Adrenal gland (tissue), 5 donors: ENCODE data around the gene AIFM2.

Experiments
- CTCF ChIP-seq, 6 experiments: fragments of 450-650 bp in 4 of 6; fragments of 200-600 bp in 2 of 6; sonication (generic) in 1 of 6; IDR thresholded peaks; 1 replicate in 5 of 6; 2 replicates in 1 of 6; pipeline versions ENCODE4 v1.5.1 to v1.8.0; 2016 to 2021; ENCODE audit warnings: antibody characterized with exemption in 6 of 6, mild to moderate bottlenecking in 2 of 6, moderate library complexity in 1 of 6
- POLR2A ChIP-seq, 2 donors: fragments of 450-650 bp; IDR thresholded peaks; one replicate each; pipeline ENCODE4 v1.6.1; 2017; ENCODE audit warnings: antibody characterized with exemption in 2 of 2, mild to moderate bottlenecking in 2 of 2, moderate library complexity in 1 of 2
- donor health status: DM: no; HTN: no; CAD: no.

- no peak for TF ChIP-seq CTCF (IDR thresholded peaks at IDR 0.05)
- TF ChIP-seq POLR2A (IDR thresholded peaks at IDR 0.05) = no peak
Measured at GRCh38 chr10:70169011-70169410, 36.4 kb upstream of the AIFM2 start.
